H1 (cell line): ENCODE data around the gene FLT3. TPM values are rescaled to one million over a fixed set of nuclear protein-coding genes. Genes with fewer than 3 reads are reported as not detected.
A peak's percentile ranks its signal among the peaks of the same experiment; 100 is the strongest.

Source experiments
- CTCF ChIA-PET: fragments of 300-600 bp; sonication (Branson Sonifier 250); formaldehyde crosslinking; loops from one replicate; lab custom pipeline; 2021; ENCODE audit not compliant: partially characterized antibody; lab: Charles Lee
- POLR2A ChIA-PET: fragments of 300-600 bp; sonication (Branson Sonifier 250); formaldehyde crosslinking; loops from one replicate; lab custom pipeline; 2021; ENCODE audit warnings: inconsistent platforms; ENCODE audit not compliant: partially characterized antibody; lab: Charles Lee
- DNase-seq, 2 experiments: peaks; one replicate each; pipeline versions ENCODE4 v3.0.0 to v3.0.0-alpha.2; 2010 to 2022; ENCODE audit warnings: low spot score in 2 of 2, low read depth in 1 of 2, mixed read lengths in 1 of 2
- FAIRE-seq: peaks from 2 replicates; lab custom pipeline; 2011; peaks lifted over from hg19 to GRCh38; lab: Jason Lieb, UNC
- H2AFZ ChIP-seq: 2 replicates; pipeline ENCODE4 v1.8.1; 2012; ENCODE audit warnings: low read length, inconsistent platforms
- H2AK5ac ChIP-seq: 2 replicates; pipeline ENCODE4 v1.6.1; 2013; ENCODE audit warnings: low read depth, low read length
- H2BK120ac ChIP-seq: replicated peaks from 2 replicates; pipeline ENCODE3; 2013; ENCODE audit warnings: low read depth, low read length, inconsistent platforms
- H2BK12ac ChIP-seq: 2 replicates; pipeline ENCODE4 v1.6.1; 2013; ENCODE audit warnings: low read depth, low read length
- H2BK15ac ChIP-seq: 2 replicates; pipeline ENCODE4 v1.6.1; 2013; ENCODE audit warnings: low read length
- H2BK20ac ChIP-seq: 2 replicates; pipeline ENCODE4 v1.6.1; 2013; ENCODE audit warnings: low read length
- H2BK5ac ChIP-seq: 2 replicates; pipeline ENCODE4 v1.6.1; 2013; ENCODE audit warnings: low read depth, low read length
- H3K14ac ChIP-seq: 2 replicates; pipeline ENCODE4 v1.6.1; 2013; ENCODE audit warnings: inconsistent platforms; ENCODE audit not compliant: insufficient read length
- H3K18ac ChIP-seq: 2 replicates; pipeline ENCODE4 v1.6.1; 2013; ENCODE audit warnings: low read length; ENCODE audit errors: extremely low read depth
- H3K23ac ChIP-seq: 2 replicates; pipeline ENCODE4 v1.6.1; 2013; ENCODE audit warnings: inconsistent platforms; ENCODE audit not compliant: insufficient read length
- H3K23me2 ChIP-seq: 2 replicates; pipeline ENCODE4 v1.6.1; 2013; ENCODE audit warnings: low read depth, low read length
- H3K27ac ChIP-seq: 2 replicates; pipeline ENCODE4 v1.6.1; 2011; ENCODE audit warnings: low read depth, low read length, inconsistent platforms
- H3K27me3 ChIP-seq, 4 experiments: replicated peaks in 1 of 4; 1 replicate in 1 of 4; 2 replicates in 3 of 4; pipeline versions ENCODE4 v1.6.1 to v1.8.1; 2011 to 2013; ENCODE audit warnings: low read length in 3 of 4, mild to moderate bottlenecking in 3 of 4, inconsistent platforms in 2 of 4, mixed read lengths in 2 of 4, moderate library complexity in 1 of 4; ENCODE audit not compliant: control insufficient read depth in 3 of 4, insufficient read depth in 3 of 4; ENCODE audit errors: extremely low read depth in 1 of 4
- H3K36me3 ChIP-seq, 4 experiments: 2 replicates each; pipeline versions ENCODE4 v1.6.1 to v1.8.1; 2011 to 2013; ENCODE audit warnings: mild to moderate bottlenecking in 4 of 4, low read length in 3 of 4, moderate library complexity in 2 of 4, control low read depth in 1 of 4, inconsistent platforms in 1 of 4; ENCODE audit not compliant: insufficient read depth in 4 of 4, control insufficient read depth in 2 of 4
- H3K4ac ChIP-seq: replicated peaks from 2 replicates; pipeline ENCODE3; 2013; ENCODE audit warnings: low read length, low read depth, mixed read lengths, inconsistent platforms; ENCODE audit not compliant: insufficient read length
- H3K4me1 ChIP-seq, 4 experiments: replicated peaks in 1 of 4; 1 replicate in 1 of 4; 2 replicates in 3 of 4; pipeline versions ENCODE4 v1.6.1 to v1.8.1; 2011 to 2013; ENCODE audit warnings: low read length in 3 of 4, inconsistent platforms in 2 of 4, mixed read lengths in 1 of 4; ENCODE audit not compliant: insufficient read depth in 4 of 4, control insufficient read depth in 3 of 4
- H3K4me2 ChIP-seq, 2 experiments: 2 replicates each; pipeline versions ENCODE4 v1.6.1 to v1.8.1; 2011 to 2013; ENCODE audit warnings: low read depth in 2 of 2, low read length in 2 of 2, control low read depth in 1 of 2, inconsistent platforms in 1 of 2, mild to moderate bottlenecking in 1 of 2; ENCODE audit not compliant: insufficient read depth in 1 of 2
- H3K4me3 ChIP-seq, 4 experiments: fragments of 200-600, 300-600 bp in 1 of 4; sonication (generic), shearing (Covaris generic), sonication (Bioruptor Twin) in 1 of 4; 2 replicates each; pipeline versions ENCODE4 v1.5.1 to v1.8.1; 2011 to 2016; ENCODE audit warnings: low read length in 4 of 4, low read depth in 3 of 4, control low read depth in 2 of 4, inconsistent platforms in 2 of 4, mild to moderate bottlenecking in 2 of 4, mixed read lengths in 1 of 4, moderate library complexity in 1 of 4; ENCODE audit not compliant: insufficient read depth in 2 of 4; ENCODE audit errors: extremely low read depth in 1 of 4
- H3K56ac ChIP-seq: replicated peaks from 2 replicates; pipeline ENCODE3; 2013; ENCODE audit warnings: low read depth, mild to moderate bottlenecking, mixed read lengths, low read length, inconsistent platforms; ENCODE audit not compliant: insufficient read length
- H3K79me1 ChIP-seq: 2 replicates; pipeline ENCODE4 v1.6.1; 2013; ENCODE audit warnings: low read depth, low read length, control low read depth
- H3K79me2 ChIP-seq, 2 experiments: 2 replicates each; pipeline versions ENCODE4 v1.6.1 to v1.8.1; 2012 to 2013; ENCODE audit warnings: low read length in 2 of 2, mild to moderate bottlenecking in 2 of 2, inconsistent platforms in 1 of 2; ENCODE audit not compliant: insufficient read depth in 2 of 2, control insufficient read depth in 1 of 2
- H3K9ac ChIP-seq, 4 experiments: replicated peaks in 1 of 4; 1 replicate in 1 of 4; 2 replicates in 3 of 4; pipeline versions ENCODE4 v1.6.1 to v1.8.1; 2011 to 2013; ENCODE audit warnings: low read depth in 3 of 4, low read length in 3 of 4, control low read depth in 2 of 4, mild to moderate bottlenecking in 2 of 4, moderate library complexity in 2 of 4, inconsistent platforms in 1 of 4; ENCODE audit errors: extremely low read depth in 1 of 4
- H3K9me3 ChIP-seq, 2 experiments: 2 replicates each; pipeline versions ENCODE4 v1.6.1 to v1.8.1; 2012 to 2013; ENCODE audit warnings: mild to moderate bottlenecking in 2 of 2, moderate library complexity in 2 of 2, control low read depth in 1 of 2, inconsistent platforms in 1 of 2, low read depth in 1 of 2, low read length in 1 of 2, mixed read lengths in 1 of 2; ENCODE audit not compliant: insufficient read depth in 2 of 2
- H4K20me1 ChIP-seq, 2 experiments: replicated peaks in 1 of 2; 2 replicates each; pipeline versions ENCODE3 to v1.8.1; 2011 to 2013; ENCODE audit warnings: inconsistent platforms in 2 of 2, low read length in 2 of 2, mild to moderate bottlenecking in 1 of 2; ENCODE audit not compliant: insufficient read depth in 2 of 2, control insufficient read depth in 1 of 2
- H4K5ac ChIP-seq: 2 replicates; pipeline ENCODE4 v1.6.1; 2013; ENCODE audit warnings: low read length, low read depth, mixed read lengths, inconsistent platforms; ENCODE audit not compliant: insufficient read length
- H4K8ac ChIP-seq: 2 replicates; pipeline ENCODE4 v1.8.0; 2013; ENCODE audit warnings: mild to moderate bottlenecking, moderate library complexity, low read length, inconsistent platforms; ENCODE audit not compliant: insufficient read depth; ENCODE audit errors: extremely low read depth
- H4K91ac ChIP-seq: replicated peaks from 2 replicates; pipeline ENCODE3; 2013; ENCODE audit warnings: low read length, mixed read lengths, inconsistent platforms; ENCODE audit not compliant: insufficient read length
- BCL11A ChIP-seq, 2 experiments: IDR thresholded peaks; one replicate each; pipeline ENCODE4 v1.6.1; 2011; ENCODE audit warnings: low read depth in 2 of 2, low read length in 2 of 2, mild to moderate bottlenecking in 2 of 2
- RNF2 ChIP-seq: fragments of 200-900, 300-1000 bp; sonication (generic); IDR thresholded peaks from 2 replicates; pipeline ENCODE4 v1.7.1; 2016; ENCODE audit warnings: borderline replicate concordance, low read depth, mild to moderate bottlenecking, antibody characterized with exemption, low read length; ENCODE audit not compliant: poor library complexity, severe bottlenecking; ENCODE audit errors: missing control alignments
- WGBS, 2 experiments: shearing (Covaris generic) in 1 of 2; methylation state at CpG; one replicate each; pipeline versions ENCODE4 v1.1.6 to v1.1.7; 2013 to 2015; ENCODE audit warnings: low lambda C conversion rate in 2 of 2, mixed read lengths in 2 of 2, inconsistent platforms in 1 of 2, low coverage in 1 of 2, missing lambda C conversion rate in 1 of 2; ENCODE audit not compliant: insufficient replicate concordance in 2 of 2, insufficient coverage in 1 of 2, insufficient read length in 1 of 2; ENCODE audit errors: extremely low coverage in 1 of 2, missing lambda C conversion rate in 1 of 2; 5-methylcytosine and 5-hydroxymethylcytosine counted together
- polyA plus RNA-seq, 7 experiments: library from polyadenylated mRNA; depleted of rRNA in 3 of 7; stranded (reverse) in 5 of 7; unstranded in 2 of 7; fragments of >200 nt in 5 of 7; fragments of 200-250 nt in 2 of 7; gene quantifications; 1 replicate in 5 of 7; 2 replicates in 1 of 7; 4 replicates in 1 of 7; pipeline versions ENCODE4 v1.2.1 to v1.2.3, GENCODE V29; 2011 to 2013; ENCODE audit warnings: missing spikeins in 2 of 7, mixed read lengths in 2 of 7
- total RNA-seq: library from RNA; stranded (reverse); fragmentation: NEBNext Ultra II Directional; extraction: Animal tissue kit (Norgen Biotek cat#: 25700); gene quantifications from 2 replicates; pipeline ENCODE4 v1.2.1, GENCODE V29; 2021

The FLT3 gene
- total and polyA plus RNA-seq, 2 of the 8 experiments (the other 6 are each of a cell fraction or from before 2014, with no cell fraction given), result 0.44 to 0.71 TPM

GRCh38 chr13:27959976-27960361, 140.4 kb downstream of the FLT3 start:
- POLR2A ChIA-PET, result interaction anchor here (0.7 to 2.8 kb wide), 5 partner anchors 9 to 358 kb away, joined by 3 to 16 read pairs (median 3); partner anchors contain the start of gene CDX2
- H2BK20ac ChIP-seq, result no peak overlapping the region
- H2BK12ac ChIP-seq, result no peak overlapping the region
- no peaks in the 10 kb centered on the region; a peak in 1 of 8 replicates for H3K36me3 ChIP-seq
- H3K79me2 ChIP-seq, result no peaks in the 10 kb centered on the region
- peaks cover 22 to 31% of the 10 kb centered on the region in 2 experiments for H4K20me1 ChIP-seq
- no peak overlapping the region for H2BK15ac ChIP-seq
- H3K14ac ChIP-seq, result no peak overlapping the region
- no peak overlapping the region for H3K27ac ChIP-seq
- H3K23me2 ChIP-seq, result peaks cover 4% of the 10 kb centered on the region; the same call in 1 of the 2 replicates
- TF ChIP-seq RNF2 (peak; percentile 25), BCL11A (IDR thresholded peaks at IDR 0.05; ENCODE audit: low read depth in 2 of 2, low read length in 2 of 2) (no peak)
- FAIRE-seq, result no peak
- H3K79me1 ChIP-seq, result no peaks in the 10 kb centered on the region
- peak overlapping the region; percentile 10 to 66; a peak in 3 of 4 replicates for H3K4me2 ChIP-seq
- no peak overlapping the region for H4K91ac ChIP-seq
- peaks cover 7 to 18% (median 9%) of the 10 kb centered on the region in 4 experiments; a peak in 6 of 7 replicates for H3K4me1 ChIP-seq
- no peak overlapping the region for H2BK120ac ChIP-seq
- H4K5ac ChIP-seq, result no peak overlapping the region
- H3K4me3 ChIP-seq, result peak overlapping the region in 1 of 4 experiments; percentile 49; a peak in 2 of 8 replicates
- H2AK5ac ChIP-seq, result no peak overlapping the region
- no peak overlapping the region for H3K18ac ChIP-seq
- H3K4ac ChIP-seq, result no peak overlapping the region
- H3K23ac ChIP-seq, result no peak overlapping the region
- 22% methylated on average over 14 of the region's 14 CpGs; no CpG with 5 or more reads in 1 of the 2 experiments for WGBS, 2 experiments
- no peak overlapping the region for H3K9ac ChIP-seq
- no peak for DNase-seq
- H2BK5ac ChIP-seq, result no peak overlapping the region
- no peak overlapping the region for H2AFZ ChIP-seq
- no peaks in the 10 kb centered on the region; a peak in 1 of 4 replicates for H3K9me3 ChIP-seq
- H3K27me3 ChIP-seq, result peaks cover 90 to 100% (median 97%) of the 10 kb centered on the region in 4 experiments
- CTCF ChIA-PET, result interaction anchor here (0.6 to 19.7 kb wide), 12 partner anchors 14 to 586 kb away, joined by 3 to 283 read pairs (median 5); partner anchors contain the start of genes CDX2, GSX1, PDX1 and URAD
- H4K8ac ChIP-seq, result no peak overlapping the region
- no peak overlapping the region for H3K56ac ChIP-seq
